A549 treated with AZD9567 at 1 μM for 4 hours (cell line): ENCODE results near the gene VPS33A. TPM values are rescaled to one million over a fixed set of nuclear protein-coding genes. Genes with fewer than 3 reads are reported as not detected.

Experiments
- total RNA-seq: library from RNA; stranded (reverse); fragments of 200-300 nt; extraction: Qiagen RNA extraction; gene quantifications from 5 replicates; pipeline ENCODE4 v1.2.3, GENCODE V29; 2022; ENCODE audit not compliant: insufficient read depth

Gene VPS33A
- total RNA-seq = 16.6 to 18.2 TPM (median 17.8 TPM) in 5 replicates

GRCh38 chr12:122266230-122266901 is at the start of gene VPS33A:
Gene VPS33A (minus strand): TSS chr12:122266494. CDS start chr12:122266408, 86 bp downstream.

GRCh38 chr12:122225683-122226365 is 40.5 kb downstream of the VPS33A start, which contains the start of gene DIABLO:
Gene DIABLO (minus strand): TSS chr12:122226052. CDS start chr12:122226014, 38 bp downstream.

GRCh38 chr12:122203301-122204166 is 62.8 kb downstream of the VPS33A start, which contains the start of gene B3GNT4:
Gene B3GNT4 (plus strand): TSS chr12:122203709. CDS start chr12:122204619, 910 bp downstream.

GRCh38 chr12:122182887-122183587 is 83.3 kb downstream of the VPS33A start, which contains the start of gene LRRC43:
Gene LRRC43 (plus strand): TSS chr12:122183123. CDS start chr12:122183145, 22 bp downstream.

Other genes with a start within 250 kb of the VPS33A start
- 10.3 to 12.0 TPM (median 11.0 TPM) in 5 replicates for gene BCL7A, start 244.6 kb downstream of the VPS33A start, total RNA-seq
- 28.7 to 40.8 TPM (median 40.2 TPM) in 5 replicates for gene MLXIP, start 187.7 kb downstream of the VPS33A start, total RNA-seq
- not detected in 5 replicates for gene IL31, start 92.3 kb downstream of the VPS33A start, total RNA-seq
- gene LRRC43, start 83.4 kb downstream of the VPS33A start, total RNA-seq = 0.06 to 0.22 TPM (median 0.09 TPM) in 4 of 5 replicates, not detected in the other
- 0.92 to 4.5 TPM (median 1.1 TPM) in 5 replicates for gene B3GNT4, start 62.8 kb downstream of the VPS33A start, total RNA-seq
- 70.5 to 84.3 TPM (median 72.8 TPM) in 5 replicates for gene DIABLO, start 40.4 kb downstream of the VPS33A start, total RNA-seq
- 31.8 to 55.6 TPM (median 33.3 TPM) in 5 replicates for gene CLIP1, start 156.2 kb upstream of the VPS33A start, total RNA-seq
- 20.7 to 23.0 TPM (median 21.7 TPM) in 5 replicates for gene ZCCHC8, start 234.4 kb upstream of the VPS33A start, total RNA-seq